Mammary epithelial cell (primary cell): ENCODE measurements around the gene PRR20E.

ENCODE experiments used
- CTCF ChIP-seq, 2 donors: IDR thresholded peaks in 1 of 2; conservative IDR thresholded peaks in 1 of 2; 2 replicates each; pipeline ENCODE4 v1.5.1; 2011 to 2012; ENCODE audit warnings: inconsistent platforms in 2 of 2, low read length in 2 of 2, mild to moderate bottlenecking in 2 of 2, control low read depth in 1 of 2, low read depth in 1 of 2; ENCODE audit not compliant: insufficient read depth in 1 of 2; ENCODE audit errors: extremely low read depth in 1 of 2
- EZH2 ChIP-seq: IDR thresholded peaks from 2 replicates; pipeline ENCODE4 v1.6.1; 2012; ENCODE audit warnings: low read length, inconsistent platforms, borderline replicate concordance

GRCh38 chr13:57123681-57124080 lies 43.3 kb upstream of the PRR20E start:
- TF ChIP-seq CTCF (conservative IDR thresholded peaks at IDR 0.05 in 1 of 2, IDR thresholded peaks at IDR 0.05 in 1 of 2; ENCODE audit: extremely low read depth in 1 of 2, insufficient read depth in 1 of 2, low read depth in 1 of 2, low read length in 2 of 2), result no peak
- TF ChIP-seq EZH2, result no peak
